Measurements from ENCODE around the gene TMEM91.

TMEM91 gene

GRCh38 chr19:41355802-41356201 lies 20.5 kb upstream of the TMEM91 start:
- no peaks in the 10 kb centered on the region for H3K9me3 ChIP-seq (ENCODE audit: insufficient read depth, low read length)
- peaks cover 25% of the 10 kb centered on the region for H3K79me2 ChIP-seq (ENCODE audit: insufficient read depth, low read length)
- TF ChIP-seq, protein P1, sequence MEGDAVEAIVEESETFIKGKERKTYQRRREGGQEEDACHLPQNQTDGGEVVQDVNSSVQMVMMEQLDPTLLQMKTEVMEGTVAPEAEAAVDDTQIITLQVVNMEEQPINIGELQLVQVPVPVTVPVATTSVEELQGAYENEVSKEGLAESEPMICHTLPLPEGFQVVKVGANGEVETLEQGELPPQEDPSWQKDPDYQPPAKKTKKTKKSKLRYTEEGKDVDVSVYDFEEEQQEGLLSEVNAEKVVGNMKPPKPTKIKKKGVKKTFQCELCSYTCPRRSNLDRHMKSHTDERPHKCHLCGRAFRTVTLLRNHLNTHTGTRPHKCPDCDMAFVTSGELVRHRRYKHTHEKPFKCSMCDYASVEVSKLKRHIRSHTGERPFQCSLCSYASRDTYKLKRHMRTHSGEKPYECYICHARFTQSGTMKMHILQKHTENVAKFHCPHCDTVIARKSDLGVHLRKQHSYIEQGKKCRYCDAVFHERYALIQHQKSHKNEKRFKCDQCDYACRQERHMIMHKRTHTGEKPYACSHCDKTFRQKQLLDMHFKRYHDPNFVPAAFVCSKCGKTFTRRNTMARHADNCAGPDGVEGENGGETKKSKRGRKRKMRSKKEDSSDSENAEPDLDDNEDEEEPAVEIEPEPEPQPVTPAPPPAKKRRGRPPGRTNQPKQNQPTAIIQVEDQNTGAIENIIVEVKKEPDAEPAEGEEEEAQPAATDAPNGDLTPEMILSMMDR (IDR thresholded peaks at IDR 0.05; ENCODE audit: insufficient read depth, low read length, poor library complexity, severe bottlenecking), result no peak
- TF ChIP-seq EZH2phosphoT487 (conservative IDR thresholded peaks at IDR 0.05; ENCODE audit: low read length), result no peak
- H3F3A ChIP-seq (ENCODE audit: insufficient read depth), result peaks cover 4% of the 10 kb centered on the region; the same call in 1 of the 2 replicates
- no peak overlapping the region for H3K9ac ChIP-seq (ENCODE audit: low read length)
- H3K4me3 ChIP-seq (ENCODE audit: insufficient read depth, low read length, poor library complexity, severe bottlenecking), result no peak overlapping the region
- no peaks in the 10 kb centered on the region for H3K9me2 ChIP-seq (replicated peaks; ENCODE audit: insufficient read depth, low read length)
- H4K20me1 ChIP-seq (ENCODE audit: low read depth, low read length), result peaks cover under 1% of the 10 kb centered on the region; the same call in 1 of the 2 replicates
- no peak overlapping the region for H2AFZ ChIP-seq (ENCODE audit: low read depth, low read length, severe bottlenecking)
- no peak overlapping the region for H3K27ac ChIP-seq (ENCODE audit: low read depth, low read length)
- no peak overlapping the region for H3K4me2 ChIP-seq (ENCODE audit: low read depth, low read length, poor library complexity, severe bottlenecking)
- H3K27me3 ChIP-seq (ENCODE audit: low read length), result no peaks in the 10 kb centered on the region
- H3K36me3 ChIP-seq (ENCODE audit: low read length), result no peaks in the 10 kb centered on the region

GRCh38 chr19:41356984-41357739 lies 19.2 kb upstream of the TMEM91 start:
- H2AFZ ChIP-seq (ENCODE audit: low read depth, low read length, severe bottlenecking), result no peak overlapping the region
- H3K9me3 ChIP-seq (ENCODE audit: insufficient read depth, low read length), result no peaks in the 10 kb centered on the region
- no peak overlapping the region for H3K9ac ChIP-seq (ENCODE audit: low read length)
- no peaks in the 10 kb centered on the region for H4K20me1 ChIP-seq (ENCODE audit: low read depth, low read length)
- H3K27me3 ChIP-seq (ENCODE audit: low read length), result no peaks in the 10 kb centered on the region
- TF ChIP-seq, protein P1 (IDR thresholded peaks at IDR 0.05; ENCODE audit: insufficient read depth, low read length, poor library complexity, severe bottlenecking), result no peak
- TF ChIP-seq EZH2phosphoT487 (conservative IDR thresholded peaks at IDR 0.05; ENCODE audit: low read length), result no peak
- no peaks in the 10 kb centered on the region for H3K9me2 ChIP-seq (replicated peaks; ENCODE audit: insufficient read depth, low read length)
- no peak overlapping the region for H3K27ac ChIP-seq (ENCODE audit: low read depth, low read length)
- H3K79me2 ChIP-seq (ENCODE audit: insufficient read depth, low read length), result peaks cover 11% of the 10 kb centered on the region
- no peaks in the 10 kb centered on the region for H3K36me3 ChIP-seq (ENCODE audit: low read length)
- H3F3A ChIP-seq (ENCODE audit: insufficient read depth), result 0 out of 2 replicates have a peak, but pooled peaks cover 4% of the 10 kb centered on the region
- no peak overlapping the region for H3K4me3 ChIP-seq (ENCODE audit: insufficient read depth, low read length, poor library complexity, severe bottlenecking)
- H3K4me2 ChIP-seq (ENCODE audit: low read depth, low read length, poor library complexity, severe bottlenecking), result no peak overlapping the region

- Histone ChIP-seq H2AFZ (ENCODE audit: low read depth, low read length, severe bottlenecking) (no peak overlapping the region), H3K4me2 (ENCODE audit: low read depth, low read length, poor library complexity, severe bottlenecking) (no peak overlapping the region), H3K27me3 (ENCODE audit: low read length) (no peaks in the 10 kb centered on the region), H3K9me2 (replicated peaks; ENCODE audit: insufficient read depth, low read length) (no peaks in the 10 kb centered on the region), H4K20me1 (ENCODE audit: low read depth, low read length) (no peaks in the 10 kb centered on the region), H3K27ac (ENCODE audit: low read depth, low read length) (no peak overlapping the region), H3K36me3 (ENCODE audit: low read length) (no peaks in the 10 kb centered on the region), H3K9me3 (ENCODE audit: insufficient read depth, low read length) (no peaks in the 10 kb centered on the region), H3K4me3 (ENCODE audit: insufficient read depth, low read length, poor library complexity, severe bottlenecking) (no peak overlapping the region), H3K79me2 (ENCODE audit: insufficient read depth, low read length) (peaks cover 5% of the 10 kb centered on the region), H3F3A (ENCODE audit: insufficient read depth) (peaks cover 9% of the 10 kb centered on the region; the same call in 1 of the 2 replicates), H3K9ac (ENCODE audit: low read length) (no peak overlapping the region)
- no peak for TF ChIP-seq EZH2phosphoT487 (conservative IDR thresholded peaks at IDR 0.05; ENCODE audit: low read length)
- TF ChIP-seq, protein P1 (IDR thresholded peaks at IDR 0.05; ENCODE audit: insufficient read depth, low read length, poor library complexity, severe bottlenecking), result no peak
Measured at GRCh38 chr19:41357746-41358145, 18.6 kb upstream of the TMEM91 start.

Measured in SU-DHL-6 (cell line).